Neural progenitor cell (in vitro differentiated cells): ENCODE data around the gene HSPB6. TPM values are rescaled to one million over a fixed set of nuclear protein-coding genes. Genes with fewer than 3 reads are reported as not detected.

ENCODE experiments used
- DNase-seq: peaks from one replicate; pipeline ENCODE4 v3.0.0-alpha.2; 2016; ENCODE audit warnings: low spot score
- H2AFZ ChIP-seq: fragments of 200-600 bp; sonication (generic); replicated peaks from 2 replicates; pipeline ENCODE4 v1.6.1; 2016; ENCODE audit warnings: antibody characterized with exemption
- H3F3A ChIP-seq: fragments of 200-600 bp; sonication (generic); 2 replicates; pipeline ENCODE4 v1.6.1; 2016; ENCODE audit warnings: antibody characterized with exemption, low read depth
- H3K27ac ChIP-seq: fragments of 200-600 bp; sonication (generic); 2 replicates; pipeline ENCODE4 v1.5.1; 2016; ENCODE audit warnings: mild to moderate bottlenecking
- H3K27me3 ChIP-seq: fragments of 200-600 bp; sonication (generic); 2 replicates; pipeline ENCODE4 v1.6.1; 2016; ENCODE audit warnings: mild to moderate bottlenecking, moderate library complexity
- H3K36me3 ChIP-seq: fragments of 200-600 bp; sonication (generic); 2 replicates; pipeline ENCODE4 v1.5.1; 2016
- H3K4me1 ChIP-seq: fragments of 200-600 bp; sonication (generic); 2 replicates; pipeline ENCODE4 v1.6.1; 2016; ENCODE audit warnings: mixed run types
- H3K4me2 ChIP-seq: fragments of 200-600 bp; sonication (generic); 2 replicates; pipeline ENCODE4 v1.6.1; 2016
- H3K4me3 ChIP-seq: fragments of 200-600 bp; sonication (generic); 2 replicates; pipeline ENCODE4 v1.5.1; 2016
- H3K79me2 ChIP-seq: fragments of 200-600 bp; sonication (generic); 2 replicates; pipeline ENCODE4 v1.6.1; 2016; ENCODE audit warnings: low read depth
- H3K9ac ChIP-seq: fragments of 200-600 bp; sonication (generic); 2 replicates; pipeline ENCODE4 v1.6.1; 2016
- H3K9me3 ChIP-seq: fragments of 200-600 bp; sonication (generic); 2 replicates; pipeline ENCODE4 v1.5.1; 2016; ENCODE audit warnings: low read depth
- H4K20me1 ChIP-seq: fragments of 200-600 bp; sonication (generic); 2 replicates; pipeline ENCODE4 v1.6.1; 2016; ENCODE audit warnings: low read depth
- H3K27ac Mint-ChIP-seq: 3 replicates; pipeline ENCODE4 v1.8.0; 2021; ENCODE audit warnings: mixed read lengths
- H3K27me3 Mint-ChIP-seq: 2 replicates; pipeline ENCODE4 v1.8.0; 2022; ENCODE audit warnings: low read depth, mild to moderate bottlenecking, inconsistent platforms, moderate library complexity, mixed read lengths; ENCODE audit not compliant: insufficient read depth
- H3K36me3 Mint-ChIP-seq: 3 replicates; pipeline ENCODE4 v1.8.0; 2021; ENCODE audit warnings: mixed read lengths
- H3K4me1 Mint-ChIP-seq: 3 replicates; pipeline ENCODE4 v1.8.0; 2021; ENCODE audit warnings: mixed read lengths
- H3K4me3 Mint-ChIP-seq: 3 replicates; pipeline ENCODE4 v1.8.0; 2021; ENCODE audit warnings: mild to moderate bottlenecking, moderate library complexity, mixed read lengths
- H3K9me3 Mint-ChIP-seq: 3 replicates; pipeline ENCODE4 v1.8.0; 2020; ENCODE audit warnings: mixed read lengths
- CTCF ChIP-seq: fragments of 200-600 bp; sonication (generic); IDR thresholded peaks from 2 replicates; pipeline ENCODE4 v1.5.1; 2017; ENCODE audit warnings: antibody characterized with exemption, mild to moderate bottlenecking
- EZH2 ChIP-seq: fragments of 200-600 bp; sonication (generic); IDR thresholded peaks from 2 replicates; pipeline ENCODE4 v1.6.1; 2017; ENCODE audit warnings: antibody characterized with exemption, mild to moderate bottlenecking, moderate library complexity
- EZH2phosphoT487 ChIP-seq: fragments of 200-600 bp; sonication (generic); IDR thresholded peaks from 2 replicates; pipeline ENCODE4 v1.6.1; 2017; ENCODE audit warnings: antibody characterized with exemption
- total RNA-seq: library from RNA; depleted of rRNA; stranded (reverse); fragments of >200 nt; gene quantifications from 2 replicates; pipeline ENCODE4 v1.2.3, GENCODE V29; 2015; ENCODE audit warnings: low replicate concordance

The HSPB6 gene
- total RNA-seq, 1 donor from 2014 or later: not detected

- Histone ChIP-seq H4K20me1 (peaks cover 6% of the 10 kb centered on the region), H3K79me2 (peaks cover 4% of the 10 kb centered on the region), H3K9me3 (no peaks in the 10 kb centered on the region), H3F3A (peaks cover 19% of the 10 kb centered on the region), H3K36me3 (no peaks in the 10 kb centered on the region), H3K4me2 (no peak overlapping the region), H3K4me3 (no peak overlapping the region), H3K27me3 (peaks cover 8% of the 10 kb centered on the region), H3K4me1 (peaks cover 17% of the 10 kb centered on the region), H3K9ac (no peak overlapping the region), H3K27ac (no peak overlapping the region), H2AFZ (no peak overlapping the region)
- H3K9me3 Mint-ChIP-seq: no peaks in the 10 kb centered on the region
- peaks cover 37% of the 10 kb centered on the region for H3K4me1 Mint-ChIP-seq
- H3K27ac Mint-ChIP-seq: no peak overlapping the region
- TF ChIP-seq CTCF: no peak
- TF ChIP-seq EZH2phosphoT487: no peak
- TF ChIP-seq EZH2: no peak
- peaks cover 4% of the 10 kb centered on the region for H3K36me3 Mint-ChIP-seq
- peaks cover 13% of the 10 kb centered on the region for H3K27me3 Mint-ChIP-seq
- H3K4me3 Mint-ChIP-seq: peak overlapping the region; percentile 33
- DNase-seq: no peak
Measured at GRCh38 chr19:35713506-35713850, 43.4 kb downstream of the HSPB6 start.

GRCh38 chr19:35712567-35713505 lies 44.0 kb downstream of the HSPB6 start:
- Histone ChIP-seq H3F3A (peaks cover 19% of the 10 kb centered on the region), H3K4me3 (no peak overlapping the region), H3K79me2 (no peaks in the 10 kb centered on the region), H3K9me3 (no peaks in the 10 kb centered on the region), H3K27me3 (peaks cover 8% of the 10 kb centered on the region), H3K9ac (no peak overlapping the region), H3K4me1 (peaks cover 17% of the 10 kb centered on the region), H2AFZ (no peak overlapping the region), H4K20me1 (peaks cover 5% of the 10 kb centered on the region), H3K27ac (no peak overlapping the region), H3K4me2 (no peak overlapping the region), H3K36me3 (no peaks in the 10 kb centered on the region)
- no peak for TF ChIP-seq EZH2phosphoT487
- no peak for TF ChIP-seq EZH2
- no peak for TF ChIP-seq CTCF
- peak overlapping the region; percentile 66 for H3K4me3 Mint-ChIP-seq
- H3K36me3 Mint-ChIP-seq: peaks cover 4% of the 10 kb centered on the region
- H3K4me1 Mint-ChIP-seq: peaks cover 37% of the 10 kb centered on the region
- DNase-seq: no peak
- H3K27ac Mint-ChIP-seq: peak overlapping the region; percentile 30
- peaks cover 15% of the 10 kb centered on the region for H3K27me3 Mint-ChIP-seq
- H3K9me3 Mint-ChIP-seq: no peaks in the 10 kb centered on the region

- H3K4me3 Mint-ChIP-seq: no peak overlapping the region
- no peak overlapping the region for H2AFZ ChIP-seq
Measured at GRCh38 chr19:35710784-35711723, 45.8 kb downstream of the HSPB6 start.

More at GRCh38 chr19:35710784-35711723, 45.8 kb downstream of the HSPB6 start:
- Mint-ChIP-seq H3K27me3 (peaks cover 15% of the 10 kb centered on the region), H3K9me3 (no peaks in the 10 kb centered on the region), H3K36me3 (peaks cover 4% of the 10 kb centered on the region), H3K4me1 (peaks cover 29% of the 10 kb centered on the region), H3K27ac (no peak overlapping the region)
- peaks cover 7% of the 10 kb centered on the region for H3F3A ChIP-seq
- H3K9ac ChIP-seq: no peak overlapping the region
- H3K27me3 ChIP-seq: peaks cover 8% of the 10 kb centered on the region
- no peak for TF ChIP-seq EZH2phosphoT487
- no peak for TF ChIP-seq EZH2
- no peak for TF ChIP-seq CTCF
- peaks cover 5% of the 10 kb centered on the region for H4K20me1 ChIP-seq
- peaks cover 15% of the 10 kb centered on the region for H3K4me1 ChIP-seq
- no peak overlapping the region for H3K4me3 ChIP-seq
- H3K4me2 ChIP-seq: no peak overlapping the region
- no peak for DNase-seq
- H3K27ac ChIP-seq: no peak overlapping the region
- H3K9me3 ChIP-seq: no peaks in the 10 kb centered on the region
- no peaks in the 10 kb centered on the region for H3K79me2 ChIP-seq
- no peaks in the 10 kb centered on the region for H3K36me3 ChIP-seq
